ENCODE measurements around the gene VPS18. TPM values are rescaled to one million over a fixed set of nuclear protein-coding genes. Genes with fewer than 3 reads are reported as not detected.

The VPS18 gene
- total RNA-seq, 1 donor from 2014 or later = 33.5 TPM

GRCh38 chr15:40901053-40901443 is 6.8 kb downstream of the VPS18 start:
- Mint-ChIP-seq H3K27ac (ENCODE audit: unreplicated experiment) (no peak overlapping the region), H3K4me3 (ENCODE audit: unreplicated experiment) (peak overlapping the region; percentile 34), H3K9me3 (ENCODE audit: unreplicated experiment) (peaks cover 5% of the 10 kb centered on the region), H3K36me3 (ENCODE audit: unreplicated experiment) (no peaks in the 10 kb centered on the region), H3K27me3 (ENCODE audit: unreplicated experiment) (peaks cover 3% of the 10 kb centered on the region), H3K4me1 (ENCODE audit: low read depth, unreplicated experiment) (peaks cover 11% of the 10 kb centered on the region)
- TF ChIP-seq CTCF (IDR thresholded peaks at IDR 0.05; ENCODE audit: partially characterized antibody, unreplicated experiment) = no peak
- no peak for DNase-seq

GRCh38 chr15:40902605-40903561 is 8.6 kb downstream of the VPS18 start:
- H3K27ac Mint-ChIP-seq (ENCODE audit: unreplicated experiment) = peak overlapping the region; percentile 43
- H3K4me1 Mint-ChIP-seq (ENCODE audit: low read depth, unreplicated experiment) = peaks cover 11% of the 10 kb centered on the region
- TF ChIP-seq CTCF (IDR thresholded peaks at IDR 0.05; ENCODE audit: partially characterized antibody, unreplicated experiment) = no peak
- no peak for DNase-seq
- peaks cover 5% of the 10 kb centered on the region for H3K9me3 Mint-ChIP-seq (ENCODE audit: unreplicated experiment)
- H3K36me3 Mint-ChIP-seq (ENCODE audit: unreplicated experiment) = no peaks in the 10 kb centered on the region
- peaks cover 3% of the 10 kb centered on the region for H3K27me3 Mint-ChIP-seq (ENCODE audit: unreplicated experiment)
- H3K4me3 Mint-ChIP-seq (ENCODE audit: unreplicated experiment) = no peak overlapping the region

- Mint-ChIP-seq H3K36me3 (ENCODE audit: unreplicated experiment) (no peaks in the 10 kb centered on the region), H3K4me3 (ENCODE audit: unreplicated experiment) (peak overlapping the region; percentile 63), H3K27ac (ENCODE audit: unreplicated experiment) (peak overlapping the region; percentile 17), H3K9me3 (ENCODE audit: unreplicated experiment) (peaks cover 5% of the 10 kb centered on the region), H3K27me3 (ENCODE audit: unreplicated experiment) (peaks cover 3% of the 10 kb centered on the region), H3K4me1 (ENCODE audit: low read depth, unreplicated experiment) (peaks cover 21% of the 10 kb centered on the region)
- TF ChIP-seq CTCF (IDR thresholded peaks at IDR 0.05; ENCODE audit: partially characterized antibody, unreplicated experiment) = no peak
- DNase-seq = no peak
Observed at GRCh38 chr15:40904552-40905201, 10.4 kb downstream of the VPS18 start.

- H3K4me1 Mint-ChIP-seq (ENCODE audit: low read depth, unreplicated experiment) = peaks cover 38% of the 10 kb centered on the region
- peak overlapping the region; percentile 85 for H3K27ac Mint-ChIP-seq (ENCODE audit: unreplicated experiment)
- H3K4me3 Mint-ChIP-seq (ENCODE audit: unreplicated experiment) = peak overlapping the region; percentile 49
- H3K27me3 Mint-ChIP-seq (ENCODE audit: unreplicated experiment) = peaks cover 5% of the 10 kb centered on the region
- H3K36me3 Mint-ChIP-seq (ENCODE audit: unreplicated experiment) = no peaks in the 10 kb centered on the region
- DNase-seq = peak; percentile 95
- TF ChIP-seq CTCF (IDR thresholded peaks at IDR 0.05; ENCODE audit: partially characterized antibody, unreplicated experiment) = peak; percentile 96
- peaks cover 7% of the 10 kb centered on the region for H3K9me3 Mint-ChIP-seq (ENCODE audit: unreplicated experiment)
Observed at GRCh38 chr15:40906091-40906990, 12.1 kb downstream of the VPS18 start.
